H1 (cell line): ENCODE results near the gene PRKCA. TPM values are rescaled to one million over a fixed set of nuclear protein-coding genes. Genes with fewer than 3 reads are reported as not detected.

Experiments used
- CTCF ChIA-PET: fragments of 300-600 bp; sonication (Branson Sonifier 250); formaldehyde crosslinking; loops from one replicate; lab custom pipeline; 2021; ENCODE audit not compliant: partially characterized antibody; lab: Charles Lee
- POLR2A ChIA-PET: fragments of 300-600 bp; sonication (Branson Sonifier 250); formaldehyde crosslinking; loops from one replicate; lab custom pipeline; 2021; ENCODE audit warnings: inconsistent platforms; ENCODE audit not compliant: partially characterized antibody; lab: Charles Lee
- DNase-seq, 2 experiments: peaks; one replicate each; pipeline versions ENCODE4 v3.0.0 to v3.0.0-alpha.2; 2010 to 2022; ENCODE audit warnings: low spot score in 2 of 2, low read depth in 1 of 2, mixed read lengths in 1 of 2
- FAIRE-seq: peaks from 2 replicates; lab custom pipeline; 2011; peaks lifted over from hg19 to GRCh38; lab: Jason Lieb, UNC
- H2AFZ ChIP-seq: 2 replicates; pipeline ENCODE4 v1.8.1; 2012; ENCODE audit warnings: low read length, inconsistent platforms
- H2AK5ac ChIP-seq: 2 replicates; pipeline ENCODE4 v1.6.1; 2013; ENCODE audit warnings: low read depth, low read length
- H2BK120ac ChIP-seq: replicated peaks from 2 replicates; pipeline ENCODE3; 2013; ENCODE audit warnings: low read depth, low read length, inconsistent platforms
- H2BK12ac ChIP-seq: 2 replicates; pipeline ENCODE4 v1.6.1; 2013; ENCODE audit warnings: low read depth, low read length
- H2BK15ac ChIP-seq: 2 replicates; pipeline ENCODE4 v1.6.1; 2013; ENCODE audit warnings: low read length
- H2BK20ac ChIP-seq: 2 replicates; pipeline ENCODE4 v1.6.1; 2013; ENCODE audit warnings: low read length
- H2BK5ac ChIP-seq: 2 replicates; pipeline ENCODE4 v1.6.1; 2013; ENCODE audit warnings: low read depth, low read length
- H3K14ac ChIP-seq: 2 replicates; pipeline ENCODE4 v1.6.1; 2013; ENCODE audit warnings: inconsistent platforms; ENCODE audit not compliant: insufficient read length
- H3K18ac ChIP-seq: 2 replicates; pipeline ENCODE4 v1.6.1; 2013; ENCODE audit warnings: low read length; ENCODE audit errors: extremely low read depth
- H3K23ac ChIP-seq: 2 replicates; pipeline ENCODE4 v1.6.1; 2013; ENCODE audit warnings: inconsistent platforms; ENCODE audit not compliant: insufficient read length
- H3K23me2 ChIP-seq: 2 replicates; pipeline ENCODE4 v1.6.1; 2013; ENCODE audit warnings: low read depth, low read length
- H3K27ac ChIP-seq: 2 replicates; pipeline ENCODE4 v1.6.1; 2011; ENCODE audit warnings: low read depth, low read length, inconsistent platforms
- H3K27me3 ChIP-seq, 4 experiments: replicated peaks in 1 of 4; 1 replicate in 1 of 4; 2 replicates in 3 of 4; pipeline versions ENCODE4 v1.6.1 to v1.8.1; 2011 to 2013; ENCODE audit warnings: low read length in 3 of 4, mild to moderate bottlenecking in 3 of 4, inconsistent platforms in 2 of 4, mixed read lengths in 2 of 4, moderate library complexity in 1 of 4; ENCODE audit not compliant: control insufficient read depth in 3 of 4, insufficient read depth in 3 of 4; ENCODE audit errors: extremely low read depth in 1 of 4
- H3K36me3 ChIP-seq, 4 experiments: 2 replicates each; pipeline versions ENCODE4 v1.6.1 to v1.8.1; 2011 to 2013; ENCODE audit warnings: mild to moderate bottlenecking in 4 of 4, low read length in 3 of 4, moderate library complexity in 2 of 4, control low read depth in 1 of 4, inconsistent platforms in 1 of 4; ENCODE audit not compliant: insufficient read depth in 4 of 4, control insufficient read depth in 2 of 4
- H3K4ac ChIP-seq: replicated peaks from 2 replicates; pipeline ENCODE3; 2013; ENCODE audit warnings: low read length, low read depth, mixed read lengths, inconsistent platforms; ENCODE audit not compliant: insufficient read length
- H3K4me1 ChIP-seq, 4 experiments: replicated peaks in 1 of 4; 1 replicate in 1 of 4; 2 replicates in 3 of 4; pipeline versions ENCODE4 v1.6.1 to v1.8.1; 2011 to 2013; ENCODE audit warnings: low read length in 3 of 4, inconsistent platforms in 2 of 4, mixed read lengths in 1 of 4; ENCODE audit not compliant: insufficient read depth in 4 of 4, control insufficient read depth in 3 of 4
- H3K4me2 ChIP-seq, 2 experiments: 2 replicates each; pipeline versions ENCODE4 v1.6.1 to v1.8.1; 2011 to 2013; ENCODE audit warnings: low read depth in 2 of 2, low read length in 2 of 2, control low read depth in 1 of 2, inconsistent platforms in 1 of 2, mild to moderate bottlenecking in 1 of 2; ENCODE audit not compliant: insufficient read depth in 1 of 2
- H3K4me3 ChIP-seq, 4 experiments: fragments of 200-600, 300-600 bp in 1 of 4; sonication (generic), shearing (Covaris generic), sonication (Bioruptor Twin) in 1 of 4; 2 replicates each; pipeline versions ENCODE4 v1.5.1 to v1.8.1; 2011 to 2016; ENCODE audit warnings: low read length in 4 of 4, low read depth in 3 of 4, control low read depth in 2 of 4, inconsistent platforms in 2 of 4, mild to moderate bottlenecking in 2 of 4, mixed read lengths in 1 of 4, moderate library complexity in 1 of 4; ENCODE audit not compliant: insufficient read depth in 2 of 4; ENCODE audit errors: extremely low read depth in 1 of 4
- H3K56ac ChIP-seq: replicated peaks from 2 replicates; pipeline ENCODE3; 2013; ENCODE audit warnings: low read depth, mild to moderate bottlenecking, mixed read lengths, low read length, inconsistent platforms; ENCODE audit not compliant: insufficient read length
- H3K79me1 ChIP-seq: 2 replicates; pipeline ENCODE4 v1.6.1; 2013; ENCODE audit warnings: low read depth, low read length, control low read depth
- H3K79me2 ChIP-seq, 2 experiments: 2 replicates each; pipeline versions ENCODE4 v1.6.1 to v1.8.1; 2012 to 2013; ENCODE audit warnings: low read length in 2 of 2, mild to moderate bottlenecking in 2 of 2, inconsistent platforms in 1 of 2; ENCODE audit not compliant: insufficient read depth in 2 of 2, control insufficient read depth in 1 of 2
- H3K9ac ChIP-seq, 4 experiments: replicated peaks in 1 of 4; 1 replicate in 1 of 4; 2 replicates in 3 of 4; pipeline versions ENCODE4 v1.6.1 to v1.8.1; 2011 to 2013; ENCODE audit warnings: low read depth in 3 of 4, low read length in 3 of 4, control low read depth in 2 of 4, mild to moderate bottlenecking in 2 of 4, moderate library complexity in 2 of 4, inconsistent platforms in 1 of 4; ENCODE audit errors: extremely low read depth in 1 of 4
- H3K9me3 ChIP-seq, 2 experiments: 2 replicates each; pipeline versions ENCODE4 v1.6.1 to v1.8.1; 2012 to 2013; ENCODE audit warnings: mild to moderate bottlenecking in 2 of 2, moderate library complexity in 2 of 2, control low read depth in 1 of 2, inconsistent platforms in 1 of 2, low read depth in 1 of 2, low read length in 1 of 2, mixed read lengths in 1 of 2; ENCODE audit not compliant: insufficient read depth in 2 of 2
- H4K20me1 ChIP-seq, 2 experiments: replicated peaks in 1 of 2; 2 replicates each; pipeline versions ENCODE3 to v1.8.1; 2011 to 2013; ENCODE audit warnings: inconsistent platforms in 2 of 2, low read length in 2 of 2, mild to moderate bottlenecking in 1 of 2; ENCODE audit not compliant: insufficient read depth in 2 of 2, control insufficient read depth in 1 of 2
- H4K5ac ChIP-seq: 2 replicates; pipeline ENCODE4 v1.6.1; 2013; ENCODE audit warnings: low read length, low read depth, mixed read lengths, inconsistent platforms; ENCODE audit not compliant: insufficient read length
- H4K8ac ChIP-seq: 2 replicates; pipeline ENCODE4 v1.8.0; 2013; ENCODE audit warnings: mild to moderate bottlenecking, moderate library complexity, low read length, inconsistent platforms; ENCODE audit not compliant: insufficient read depth; ENCODE audit errors: extremely low read depth
- H4K91ac ChIP-seq: replicated peaks from 2 replicates; pipeline ENCODE3; 2013; ENCODE audit warnings: low read length, mixed read lengths, inconsistent platforms; ENCODE audit not compliant: insufficient read length
- KDM4A ChIP-seq: IDR thresholded peaks from one replicate; pipeline ENCODE4 v1.7.1; 2012; ENCODE audit warnings: low read depth, mild to moderate bottlenecking, moderate library complexity, low read length, inconsistent platforms; ENCODE audit not compliant: severe bottlenecking
- WGBS, 2 experiments: shearing (Covaris generic) in 1 of 2; methylation state at CpG; one replicate each; pipeline versions ENCODE4 v1.1.6 to v1.1.7; 2013 to 2015; ENCODE audit warnings: low lambda C conversion rate in 2 of 2, mixed read lengths in 2 of 2, inconsistent platforms in 1 of 2, low coverage in 1 of 2, missing lambda C conversion rate in 1 of 2; ENCODE audit not compliant: insufficient replicate concordance in 2 of 2, insufficient coverage in 1 of 2, insufficient read length in 1 of 2; ENCODE audit errors: extremely low coverage in 1 of 2, missing lambda C conversion rate in 1 of 2; 5-methylcytosine and 5-hydroxymethylcytosine counted together
- polyA plus RNA-seq, 7 experiments: library from polyadenylated mRNA; depleted of rRNA in 3 of 7; stranded (reverse) in 5 of 7; unstranded in 2 of 7; fragments of >200 nt in 5 of 7; fragments of 200-250 nt in 2 of 7; gene quantifications; 1 replicate in 5 of 7; 2 replicates in 1 of 7; 4 replicates in 1 of 7; pipeline versions ENCODE4 v1.2.1 to v1.2.3, GENCODE V29; 2011 to 2013; ENCODE audit warnings: missing spikeins in 2 of 7, mixed read lengths in 2 of 7
- total RNA-seq: library from RNA; stranded (reverse); fragmentation: NEBNext Ultra II Directional; extraction: Animal tissue kit (Norgen Biotek cat#: 25700); gene quantifications from 2 replicates; pipeline ENCODE4 v1.2.1, GENCODE V29; 2021

The PRKCA gene
- total and polyA plus RNA-seq, 2 of the 8 experiments (the other 6 are each of a cell fraction or from before 2014, with no cell fraction given), result 5.8 to 17.8 TPM

- H3K14ac ChIP-seq, result no peak overlapping the region
- no peak for DNase-seq
- no peak overlapping the region for H3K4me3 ChIP-seq
- no peak overlapping the region for H3K23ac ChIP-seq
- no peaks in the 10 kb centered on the region for H3K27me3 ChIP-seq
- no peak overlapping the region for H3K27ac ChIP-seq
- H3K56ac ChIP-seq, result no peak overlapping the region
- peaks cover 2 to 17% (median 15%) of the 10 kb centered on the region in 4 experiments; a peak in 4 of 7 replicates for H3K4me1 ChIP-seq
- no peak overlapping the region for H2BK20ac ChIP-seq
- no peak for TF ChIP-seq KDM4A
- TF ChIP-seq, all 59 proteins: peak for 0
- Histone ChIP-seq H3K79me1 (0 out of 2 replicates have a peak, but pooled peaks cover 2% of the 10 kb centered on the region), H2BK5ac (no peak overlapping the region), H3K4me2 (no peak overlapping the region), H4K20me1 (no peaks in the 10 kb centered on the region), H4K91ac (no peak overlapping the region), H3K9ac (no peak overlapping the region), H3K9me3 (no peaks in the 10 kb centered on the region), H2AFZ (no peak overlapping the region), H2AK5ac (no peak overlapping the region), H3K4ac (no peak overlapping the region), H3K18ac (no peak overlapping the region), H3K36me3 (no peaks in the 10 kb centered on the region), H4K8ac (no peak overlapping the region), H2BK120ac (no peak overlapping the region), H2BK12ac (no peak overlapping the region), H3K23me2 (no peaks in the 10 kb centered on the region), H2BK15ac (no peak overlapping the region), H3K79me2 (no peaks in the 10 kb centered on the region), H4K5ac (no peak overlapping the region)
- ChIA-PET POLR2A (interaction anchor here (1.2 kb wide), 1 partner anchor 10 kb away, joined by 3 read pairs; no protein-coding TSS in a partner anchor), CTCF (interaction anchor here (0.6 to 1.5 kb wide), 2 partner anchors 11 to 60 kb away, joined by 3 read pairs; no protein-coding TSS in a partner anchor)
- 96% methylated on average over 2 of the region's 2 CpGs; no CpG with 5 or more reads in 1 of the 2 experiments for WGBS, 2 experiments
- no peak for FAIRE-seq
Measured at GRCh38 chr17:66495035-66495434, 192.6 kb downstream of the PRKCA start.
